Activated T-helper 17 cell treated with anti-CD3 and anti-CD28 coated beads, Interleukin-2, amount 50 U/mL, for 72 hours (primary cell): Measurements from ENCODE around the gene PDE3A. TPM values are rescaled to one million over a fixed set of nuclear protein-coding genes. Genes with fewer than 3 reads are reported as not detected.
"Not testable (repeated sequence)": the region's sequence is repeated elsewhere in the genome, so short reads cannot be mapped to it uniquely, and the experiment has no call there.

Source experiments
- ATAC-seq: fragments of 150-1000 bp; cut with Tn5 transposase; replicated peaks from 2 replicates; pipeline ENCODE4 v1.10.0; 2021; ENCODE audit warnings: mild to moderate bottlenecking, moderate library complexity
- H3K27ac Mint-ChIP-seq: one replicate; pipeline ENCODE4 v1.8.0; 2022; ENCODE audit warnings: mixed read lengths
- H3K27me3 Mint-ChIP-seq: one replicate; pipeline ENCODE4 v1.8.0; 2022; ENCODE audit warnings: mixed read lengths
- H3K36me3 Mint-ChIP-seq: one replicate; pipeline ENCODE4 v1.8.0; 2022; ENCODE audit warnings: low read depth, mild to moderate bottlenecking, mixed read lengths
- H3K4me1 Mint-ChIP-seq: one replicate; pipeline ENCODE4 v1.8.0; 2022; ENCODE audit warnings: mixed read lengths
- H3K4me3 Mint-ChIP-seq: one replicate; pipeline ENCODE4 v1.8.0; 2022; ENCODE audit warnings: mild to moderate bottlenecking, mixed read lengths
- H3K9me3 Mint-ChIP-seq: one replicate; pipeline ENCODE4 v1.8.0; 2022; ENCODE audit warnings: mixed read lengths
- total RNA-seq, 2 donors: library from RNA; stranded (reverse); gene quantifications; one replicate each; pipeline ENCODE4 v1.2.3, GENCODE V29; 2022

Gene PDE3A
- total RNA-seq, 2 donors from 2014 or later = not detected

DNA sequence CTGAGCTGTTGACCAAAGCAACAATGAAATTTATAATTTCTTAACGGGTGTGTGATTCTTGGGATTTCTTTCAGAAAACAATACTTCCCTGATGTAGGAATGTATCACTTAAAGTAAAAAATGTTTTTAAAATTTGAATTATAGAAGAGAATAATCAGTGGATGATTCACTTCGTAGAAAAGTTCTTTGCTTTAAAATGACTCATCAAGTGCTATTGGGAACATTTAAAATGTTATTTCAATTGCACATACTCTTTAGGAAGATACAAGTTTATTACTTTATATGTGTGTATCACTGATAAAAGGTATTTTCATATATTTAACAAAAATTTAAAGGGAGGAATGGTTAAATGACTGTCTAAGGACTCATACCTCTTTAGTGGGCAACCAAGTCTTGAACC, 155.3 kb downstream of the PDE3A start:
- Mint-ChIP-seq H3K4me3 (no peak overlapping the region), H3K4me1 (no peaks in the 10 kb centered on the region), H3K27ac (no peak overlapping the region), H3K27me3 (no peaks in the 10 kb centered on the region), H3K9me3 (no peaks in the 10 kb centered on the region), H3K36me3 (no peaks in the 10 kb centered on the region)
- ATAC-seq = no peak

DNA sequence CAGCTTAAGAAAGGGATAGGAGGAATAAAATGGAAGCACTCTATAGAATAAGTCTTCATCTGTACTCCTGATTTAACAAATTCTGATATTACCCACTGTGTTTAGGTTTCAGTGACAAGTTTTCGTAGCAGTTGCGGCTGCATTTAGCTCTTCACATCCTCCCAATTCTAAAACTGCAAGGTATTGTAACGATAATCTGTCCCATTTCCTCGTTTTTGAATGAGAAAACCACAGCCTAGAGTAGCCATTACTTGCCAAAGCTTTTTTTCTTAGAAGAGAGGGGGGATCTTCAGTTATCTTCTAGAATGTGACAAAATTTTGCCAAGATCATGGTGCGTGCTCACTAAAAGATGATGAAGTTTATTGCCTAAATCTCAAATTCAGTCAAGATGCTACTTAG, 155.8 kb downstream of the PDE3A start:
- Mint-ChIP-seq H3K27me3 (no peaks in the 10 kb centered on the region), H3K4me3 (no peak overlapping the region), H3K9me3 (no peaks in the 10 kb centered on the region)

DNA sequence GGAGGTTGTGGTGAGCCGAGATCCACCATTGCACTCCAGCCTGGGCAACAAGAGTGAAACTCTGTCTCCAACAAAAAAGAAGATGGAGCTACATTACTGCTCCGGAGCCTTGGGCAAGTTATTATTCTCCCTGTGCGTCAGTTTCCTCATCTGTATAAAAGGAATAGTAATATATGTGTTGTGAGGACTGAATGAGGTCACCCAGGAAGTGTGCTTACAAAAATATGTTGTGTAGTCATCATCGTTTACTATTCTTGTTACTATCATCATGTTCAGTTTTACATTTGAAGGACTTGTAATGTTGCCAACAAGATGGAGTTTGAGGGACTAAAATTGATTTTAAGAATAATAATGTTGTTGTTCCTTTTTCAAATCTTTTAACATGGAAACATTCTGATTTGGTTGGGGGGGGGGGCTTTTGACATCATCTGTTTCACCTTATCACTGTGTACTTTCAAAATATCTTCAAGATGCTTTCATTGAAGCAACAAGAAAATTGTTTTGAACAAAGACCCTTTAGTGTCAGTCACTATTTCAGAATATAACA, 156.8 kb downstream of the PDE3A start:
- Mint-ChIP-seq H3K9me3 (no peaks in the 10 kb centered on the region), H3K27me3 (no peaks in the 10 kb centered on the region), H3K4me3 (no peak overlapping the region), H3K27ac (no peak overlapping the region), H3K4me1 (no peaks in the 10 kb centered on the region), H3K36me3 (no peaks in the 10 kb centered on the region)
- ATAC-seq = no peak

More for the DNA sequence above, 155.8 kb downstream of the PDE3A start:
- Mint-ChIP-seq H3K27ac (no peak overlapping the region), H3K4me1 (no peaks in the 10 kb centered on the region), H3K36me3 (no peaks in the 10 kb centered on the region)
- no peak for ATAC-seq

DNA sequence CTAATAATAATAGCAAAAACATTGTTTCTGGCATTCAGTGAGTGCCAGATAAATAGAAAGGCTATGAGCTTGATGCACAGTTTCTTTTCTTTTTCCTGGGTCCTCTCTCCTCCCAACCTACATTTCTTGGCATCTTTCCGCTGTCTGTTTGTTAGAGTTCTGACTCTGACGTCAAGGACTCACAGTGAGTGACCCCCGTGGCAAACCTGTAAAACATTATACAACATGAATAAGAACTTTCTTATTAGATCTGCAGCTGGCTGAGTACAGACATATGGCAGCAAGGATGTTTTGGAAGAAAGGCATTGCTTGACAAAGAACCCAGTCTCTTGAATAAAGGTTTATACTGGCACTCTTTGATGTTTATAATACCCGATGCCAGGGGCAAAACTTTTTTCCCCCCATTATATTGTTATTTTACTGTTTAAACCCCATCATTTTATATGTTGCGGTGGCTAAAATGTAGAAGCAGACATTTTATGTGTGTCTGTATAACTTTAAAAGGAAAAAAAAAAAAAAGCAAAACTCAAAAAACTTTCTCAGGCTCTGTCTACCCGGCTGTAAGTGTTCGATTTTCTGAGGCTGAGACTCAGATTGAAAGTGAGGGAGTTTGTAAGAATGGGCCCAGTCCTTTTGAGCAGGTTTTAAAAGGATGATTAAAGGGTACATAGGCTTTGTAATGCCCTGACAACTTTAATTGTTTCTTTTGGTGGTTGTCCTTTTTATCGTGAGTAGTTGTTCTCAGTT, 159.3 kb downstream of the PDE3A start:
- ATAC-seq = no peak
- Mint-ChIP-seq H3K4me1 (no peaks in the 10 kb centered on the region), H3K27ac (no peak overlapping the region), H3K27me3 (no peaks in the 10 kb centered on the region), H3K9me3 (no peaks in the 10 kb centered on the region), H3K36me3 (no peaks in the 10 kb centered on the region), H3K4me3 (no peak overlapping the region)

DNA sequence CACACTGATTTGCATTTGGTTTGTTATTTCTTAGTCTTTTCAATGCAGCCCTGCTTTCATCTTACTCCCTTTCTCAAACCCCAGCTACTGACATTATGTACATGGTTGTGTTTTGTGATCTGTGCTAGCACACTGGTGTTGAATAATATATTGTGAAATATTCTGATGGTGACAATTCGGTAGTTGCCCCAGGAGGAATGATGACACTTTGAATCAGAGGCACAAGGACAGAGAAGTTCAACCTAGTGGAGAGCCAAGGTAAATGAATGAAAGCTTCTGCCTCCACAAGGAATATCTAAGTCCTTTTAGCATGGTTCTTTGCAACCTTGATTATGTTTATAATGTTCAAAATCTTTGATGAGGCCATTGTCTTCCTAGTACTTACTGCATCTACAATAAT, 159.9 kb downstream of the PDE3A start:
- no peaks in the 10 kb centered on the region for H3K27me3 Mint-ChIP-seq
- H3K27ac Mint-ChIP-seq = no peak overlapping the region
- no peaks in the 10 kb centered on the region for H3K9me3 Mint-ChIP-seq
- no peak for ATAC-seq
- H3K4me1 Mint-ChIP-seq = no peaks in the 10 kb centered on the region
- H3K36me3 Mint-ChIP-seq = no peaks in the 10 kb centered on the region
- no peak overlapping the region for H3K4me3 Mint-ChIP-seq

DNA sequence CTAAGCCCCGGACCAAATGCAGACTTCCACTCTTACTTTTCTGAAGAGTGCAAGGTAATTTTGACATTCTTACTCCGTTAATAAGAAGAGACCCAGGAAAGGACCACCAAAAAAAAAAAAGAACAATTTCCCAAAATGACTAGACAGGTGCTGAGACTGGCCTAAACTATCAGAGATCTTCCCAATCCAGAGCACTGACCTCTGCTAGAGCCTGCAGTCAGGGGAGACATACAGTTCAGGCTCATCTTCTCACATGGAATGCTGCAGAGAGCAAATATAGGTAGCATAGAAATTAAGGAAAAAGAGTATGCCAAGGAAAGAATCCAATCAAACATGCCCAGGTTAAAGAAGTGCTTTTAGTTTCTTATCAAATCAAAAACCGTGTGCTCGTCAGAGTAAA, 177.9 kb downstream of the PDE3A start:
- Mint-ChIP-seq H3K36me3 (no peaks in the 10 kb centered on the region), H3K27ac (no peak overlapping the region), H3K27me3 (no peaks in the 10 kb centered on the region), H3K9me3 (no peaks in the 10 kb centered on the region), H3K4me1 (no peaks in the 10 kb centered on the region), H3K4me3 (no peak overlapping the region)
- no peak for ATAC-seq

DNA sequence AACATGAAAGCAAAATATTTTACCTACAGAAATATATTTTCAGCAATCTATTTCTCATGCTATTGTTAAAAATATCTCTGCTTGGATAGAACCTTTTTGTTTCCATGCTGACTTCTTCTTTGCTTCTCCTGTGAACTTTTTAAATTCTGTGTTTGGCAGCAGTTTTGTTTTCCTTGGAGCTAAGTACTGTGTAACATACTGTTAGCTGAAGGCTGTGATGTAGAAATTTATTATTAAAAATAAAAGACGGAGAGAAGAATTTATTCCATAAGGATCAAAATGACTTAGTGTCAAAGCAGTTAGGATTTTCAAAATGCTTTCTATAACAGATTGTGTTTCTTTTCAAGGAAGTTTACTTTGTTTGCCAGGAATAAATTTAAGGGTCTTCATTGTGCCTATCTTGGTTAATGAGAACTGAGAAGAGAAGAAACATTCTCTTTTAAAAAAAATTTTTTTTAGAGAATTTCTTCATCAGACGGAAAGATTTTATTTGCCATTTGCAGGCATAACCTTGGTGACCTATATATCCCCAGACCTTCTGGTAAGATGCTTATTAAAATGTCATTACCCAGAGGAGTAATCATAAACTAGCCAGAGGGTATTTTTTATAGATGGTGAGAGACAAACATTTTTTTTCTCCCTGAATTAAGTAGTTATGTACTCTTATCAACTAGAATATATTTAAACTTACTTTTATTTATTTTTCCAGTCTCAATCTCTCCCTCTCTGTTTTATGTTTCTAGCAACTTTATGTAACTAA, 179.7 kb downstream of the PDE3A start:
- no peaks in the 10 kb centered on the region for H3K27me3 Mint-ChIP-seq
- no peaks in the 10 kb centered on the region for H3K9me3 Mint-ChIP-seq
- H3K27ac Mint-ChIP-seq = no peak overlapping the region
- H3K4me1 Mint-ChIP-seq = no peaks in the 10 kb centered on the region
- no peaks in the 10 kb centered on the region for H3K36me3 Mint-ChIP-seq
- H3K4me3 Mint-ChIP-seq = no peak overlapping the region
- ATAC-seq = no peak

DNA sequence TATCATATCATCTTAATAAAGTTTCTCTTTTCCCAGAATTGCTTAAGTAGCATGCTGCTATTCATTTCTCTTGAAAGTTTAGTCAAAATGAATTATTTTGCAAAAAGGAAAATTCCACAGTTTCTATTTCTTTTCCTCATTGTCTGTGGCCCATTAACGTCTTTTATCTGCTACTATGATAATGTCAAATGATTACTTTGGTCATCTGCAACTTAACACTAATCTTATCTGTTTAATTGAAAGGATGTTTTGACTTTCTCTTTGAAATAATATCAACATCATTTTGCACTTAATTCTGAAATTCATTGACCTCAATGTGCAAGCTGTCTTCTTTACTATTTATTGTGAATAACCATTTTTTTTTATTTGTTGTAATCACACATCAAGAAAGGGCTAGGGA, 180.3 kb downstream of the PDE3A start:
- no peak overlapping the region for H3K4me3 Mint-ChIP-seq
- H3K36me3 Mint-ChIP-seq = no peaks in the 10 kb centered on the region

DNA sequence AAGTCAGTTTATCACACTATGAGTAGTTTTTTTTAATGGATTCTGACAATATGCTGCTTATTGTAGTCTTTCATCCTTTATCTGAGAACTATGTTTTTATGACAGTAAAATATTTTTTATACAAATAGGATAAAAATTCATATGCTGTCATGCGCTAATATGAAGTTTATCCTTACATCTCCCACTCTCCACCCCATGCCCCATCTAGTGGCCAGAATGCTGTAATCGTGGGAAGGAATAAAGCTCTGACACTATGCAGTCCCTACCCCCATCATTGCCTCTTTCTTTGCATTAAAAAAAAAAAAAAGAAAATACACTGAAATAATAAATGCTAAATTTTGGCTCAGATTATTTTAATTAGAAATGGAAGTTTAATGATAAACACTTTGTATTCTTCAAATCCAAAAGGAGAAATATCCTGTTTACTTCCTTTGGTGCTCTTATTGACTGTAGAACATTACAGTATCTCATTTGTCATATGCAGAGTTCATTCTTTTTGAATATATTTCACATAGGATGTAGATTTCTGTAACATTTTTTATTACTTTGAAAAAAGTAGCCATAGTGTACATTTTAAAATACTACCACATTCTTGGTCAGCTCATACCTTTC, 180.9 kb downstream of the PDE3A start:
- H3K9me3 Mint-ChIP-seq = no peaks in the 10 kb centered on the region
- H3K27me3 Mint-ChIP-seq = no peaks in the 10 kb centered on the region
- ATAC-seq = no peak
- H3K4me1 Mint-ChIP-seq = no peaks in the 10 kb centered on the region
- no peaks in the 10 kb centered on the region for H3K36me3 Mint-ChIP-seq
- H3K27ac Mint-ChIP-seq = no peak overlapping the region
- no peak overlapping the region for H3K4me3 Mint-ChIP-seq

More for the DNA sequence above, 180.3 kb downstream of the PDE3A start:
- Mint-ChIP-seq H3K4me1 (no peaks in the 10 kb centered on the region), H3K27me3 (no peaks in the 10 kb centered on the region), H3K9me3 (no peaks in the 10 kb centered on the region), H3K27ac (no peak overlapping the region)
- ATAC-seq = no peak

DNA sequence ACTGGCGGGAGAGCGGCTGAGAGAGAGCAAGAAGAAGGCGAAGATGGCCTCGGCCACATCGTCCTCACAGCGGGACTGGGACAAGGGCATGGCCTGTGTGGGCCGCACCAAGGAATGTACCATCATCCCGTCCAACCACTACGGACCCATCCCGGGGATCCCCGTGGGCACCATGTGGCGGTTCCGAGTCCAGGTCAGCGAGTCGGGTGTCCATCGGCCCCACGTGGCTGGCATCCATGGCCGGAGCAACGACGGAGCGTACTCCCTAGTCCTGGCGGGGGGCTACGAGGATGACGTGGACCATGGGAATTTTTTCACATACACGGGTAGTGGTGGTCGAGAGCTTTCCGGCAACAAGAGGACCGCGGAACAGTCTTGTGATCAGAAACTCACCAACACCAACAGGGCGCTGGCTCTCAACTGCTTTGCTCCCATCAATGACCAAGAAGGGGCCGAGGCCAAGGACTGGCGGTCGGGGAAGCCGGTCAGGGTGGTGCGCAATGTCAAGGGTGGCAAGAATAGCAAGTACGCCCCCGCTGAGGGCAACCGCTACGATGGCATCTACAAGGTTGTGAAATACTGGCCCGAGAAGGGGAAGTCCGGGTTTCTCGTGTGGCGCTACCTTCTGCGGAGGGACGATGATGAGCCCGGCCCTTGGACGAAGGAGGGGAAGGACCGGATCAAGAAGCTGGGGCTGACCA, 183.6 kb downstream of the PDE3A start:
- H3K27me3 Mint-ChIP-seq, H3K36me3 Mint-ChIP-seq, H3K27ac Mint-ChIP-seq, H3K4me3 Mint-ChIP-seq, H3K9me3 Mint-ChIP-seq, H3K4me1 Mint-ChIP-seq, ATAC-seq: not testable (repeated sequence)

DNA sequence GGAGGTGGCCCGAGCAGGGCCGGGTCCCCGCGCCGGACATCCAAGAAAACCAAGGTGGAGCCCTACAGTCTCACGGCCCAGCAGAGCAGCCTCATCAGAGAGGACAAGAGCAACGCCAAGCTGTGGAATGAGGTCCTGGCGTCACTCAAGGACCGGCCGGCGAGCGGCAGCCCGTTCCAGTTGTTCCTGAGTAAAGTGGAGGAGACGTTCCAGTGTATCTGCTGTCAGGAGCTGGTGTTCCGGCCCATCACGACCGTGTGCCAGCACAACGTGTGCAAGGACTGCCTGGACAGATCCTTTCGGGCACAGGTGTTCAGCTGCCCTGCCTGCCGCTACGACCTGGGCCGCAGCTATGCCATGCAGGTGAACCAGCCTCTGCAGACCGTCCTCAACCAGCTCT, 184.2 kb downstream of the PDE3A start:
- H3K4me3 Mint-ChIP-seq, H3K9me3 Mint-ChIP-seq, ATAC-seq, H3K36me3 Mint-ChIP-seq, H3K27ac Mint-ChIP-seq, H3K27me3 Mint-ChIP-seq, H3K4me1 Mint-ChIP-seq: not testable (repeated sequence)

DNA sequence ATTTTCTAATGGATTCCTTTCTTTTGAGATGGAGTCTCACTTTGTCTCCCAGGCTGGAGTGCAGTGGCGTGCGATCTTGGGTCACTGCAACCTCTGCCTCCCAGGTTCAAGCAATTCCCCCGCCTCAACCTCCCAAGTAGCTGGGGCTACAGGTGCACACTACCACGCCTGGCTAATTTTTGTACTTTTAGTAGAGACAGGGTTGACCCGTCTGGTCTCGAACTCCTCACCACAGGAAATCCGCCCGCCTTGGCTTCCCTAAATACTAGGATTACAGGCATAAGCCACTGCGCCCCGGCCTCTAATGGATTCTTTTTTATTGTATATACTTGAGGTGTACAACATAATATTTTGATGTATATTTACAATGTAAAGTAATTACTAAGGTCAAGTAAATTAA, 186.7 kb downstream of the PDE3A start:
- H3K4me3 Mint-ChIP-seq = no peak overlapping the region
- no peak overlapping the region for H3K27ac Mint-ChIP-seq
- no peaks in the 10 kb centered on the region for H3K36me3 Mint-ChIP-seq
- H3K4me1 Mint-ChIP-seq = no peaks in the 10 kb centered on the region
- no peaks in the 10 kb centered on the region for H3K9me3 Mint-ChIP-seq
- ATAC-seq = no peak
- H3K27me3 Mint-ChIP-seq = no peaks in the 10 kb centered on the region

DNA sequence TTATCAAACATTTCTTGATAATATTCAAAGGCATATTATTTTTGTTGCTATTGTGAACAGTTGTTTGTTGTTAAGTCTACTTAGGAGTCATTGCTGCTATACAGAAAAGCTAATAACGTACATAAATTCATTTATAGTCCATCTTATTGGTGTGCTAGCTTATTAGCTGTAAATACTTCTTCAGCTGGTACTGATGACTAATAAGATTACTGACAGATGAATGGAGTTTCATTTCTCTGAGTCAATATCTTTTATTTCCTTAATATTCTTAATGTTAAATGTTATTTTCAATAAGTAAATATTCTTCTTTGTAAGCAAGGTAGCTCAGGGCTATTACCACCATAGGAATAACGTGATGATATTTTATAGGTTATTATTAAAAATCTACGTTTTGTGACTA, 187.4 kb downstream of the PDE3A start:
- Mint-ChIP-seq H3K27me3 (no peaks in the 10 kb centered on the region), H3K9me3 (no peaks in the 10 kb centered on the region), H3K27ac (no peak overlapping the region), H3K4me3 (no peak overlapping the region), H3K4me1 (no peaks in the 10 kb centered on the region), H3K36me3 (no peaks in the 10 kb centered on the region)
- ATAC-seq = no peak

DNA sequence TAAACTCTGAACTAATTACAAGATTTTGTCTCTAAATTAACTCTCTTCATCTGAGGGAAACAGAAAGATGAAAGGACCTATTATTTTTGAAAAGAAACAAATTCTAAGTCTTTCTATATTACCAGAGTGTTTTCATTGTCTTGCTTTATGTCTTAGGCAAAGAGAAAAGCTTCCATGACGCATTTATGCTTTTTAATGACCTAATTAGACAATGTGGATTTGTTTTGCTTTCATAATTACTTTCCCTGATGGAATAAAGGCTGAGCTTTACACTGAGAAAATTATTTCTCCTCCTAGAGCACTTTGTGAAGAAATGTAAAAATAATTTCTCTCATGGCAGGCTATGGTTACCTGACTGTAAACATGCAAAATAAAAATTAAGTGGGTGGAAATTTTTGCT, 188.8 kb downstream of the PDE3A start:
- Mint-ChIP-seq H3K4me1 (no peaks in the 10 kb centered on the region), H3K27ac (no peak overlapping the region), H3K9me3 (no peaks in the 10 kb centered on the region), H3K4me3 (no peak overlapping the region), H3K27me3 (no peaks in the 10 kb centered on the region), H3K36me3 (no peaks in the 10 kb centered on the region)
- ATAC-seq = no peak
